Mesothelial cell of epicardium (in vitro differentiated cells): ENCODE results near the gene LGALS4. TPM values are rescaled to one million over a fixed set of nuclear protein-coding genes. Genes with fewer than 3 reads are reported as not detected.

ENCODE experiments used
- DNase-seq, 2 experiments: peaks; one replicate each; pipeline ENCODE4 v3.0.0; 2021; ENCODE audit warnings: low spot score in 2 of 2; ENCODE audit not compliant: unreplicated experiment in 2 of 2
- H3K27ac Mint-ChIP-seq: 2 replicates; pipeline ENCODE4 v1.8.0; 2021; ENCODE audit warnings: mixed read lengths
- H3K27me3 Mint-ChIP-seq: 2 replicates; pipeline ENCODE4 v1.8.0; 2021; ENCODE audit warnings: low read depth, mixed read lengths
- H3K36me3 Mint-ChIP-seq: 2 replicates; pipeline ENCODE4 v1.8.0; 2021; ENCODE audit warnings: mixed read lengths
- H3K4me1 Mint-ChIP-seq: 2 replicates; pipeline ENCODE4 v1.8.0; 2021; ENCODE audit warnings: mixed read lengths
- H3K4me3 Mint-ChIP-seq: 2 replicates; pipeline ENCODE4 v1.8.0; 2021; ENCODE audit warnings: mild to moderate bottlenecking, moderate library complexity, mixed read lengths
- H3K9me3 Mint-ChIP-seq: 2 replicates; pipeline ENCODE4 v1.8.0; 2021; ENCODE audit warnings: mixed read lengths
- CTCF ChIP-seq: fragments of 200-600 bp; sonication (generic); IDR thresholded peaks from one replicate; pipeline ENCODE4 v1.5.0; 2021; ENCODE audit warnings: antibody characterized with exemption; ENCODE audit not compliant: unreplicated experiment
- total RNA-seq: library from RNA; stranded (reverse); gene quantifications from 3 replicates; pipeline ENCODE4 v1.2.1, GENCODE V29; 2021

Gene LGALS4
- total RNA-seq, 1 donor from 2014 or later: 1.6 TPM

- Mint-ChIP-seq H3K9me3 (peaks cover 3% of the 10 kb centered on the region), H3K27me3 (no peaks in the 10 kb centered on the region), H3K4me1 (peaks cover 36% of the 10 kb centered on the region), H3K27ac (peak overlapping the region; percentile 97), H3K36me3 (peaks cover 3% of the 10 kb centered on the region), H3K4me3 (peak overlapping the region; percentile 84)
- DNase-seq: peak in 1 of 2 experiments; percentile 64
- TF ChIP-seq CTCF: no peak
Observed at GRCh38 chr19:38852231-38853044, 39.7 kb upstream of the LGALS4 start.

- peaks cover 2% of the 10 kb centered on the region for H3K9me3 Mint-ChIP-seq
- DNase-seq: peak; percentile 89 to 93
Observed at GRCh38 chr19:38851622-38852230, 39.0 kb upstream of the LGALS4 start.

GRCh38 chr19:38850976-38851621, 38.4 kb upstream of the LGALS4 start:
- Mint-ChIP-seq H3K36me3 (peaks cover 1% of the 10 kb centered on the region), H3K4me1 (peaks cover 41% of the 10 kb centered on the region), H3K9me3 (no peaks in the 10 kb centered on the region), H3K4me3 (peak overlapping the region; percentile 88), H3K27me3 (no peaks in the 10 kb centered on the region), H3K27ac (peak overlapping the region; percentile 99)
- DNase-seq: peak in 1 of 2 experiments; percentile 62
- no peak for TF ChIP-seq CTCF

More at GRCh38 chr19:38851622-38852230, 39.0 kb upstream of the LGALS4 start:
- Mint-ChIP-seq H3K4me3 (peak overlapping the region; percentile 88), H3K27ac (peak overlapping the region; percentile 99), H3K4me1 (peaks cover 41% of the 10 kb centered on the region), H3K27me3 (no peaks in the 10 kb centered on the region), H3K36me3 (peaks cover 2% of the 10 kb centered on the region)
- TF ChIP-seq CTCF: no peak

GRCh38 chr19:38850436-38850975, 37.8 kb upstream of the LGALS4 start:
- peak overlapping the region; percentile 99 for H3K27ac Mint-ChIP-seq
- peaks cover 7% of the 10 kb centered on the region for H3K36me3 Mint-ChIP-seq
- no peak for TF ChIP-seq CTCF

GRCh38 chr19:38849860-38850435, 37.2 kb upstream of the LGALS4 start, which contains the start of gene HNRNPL:
Gene HNRNPL, minus strand, starts transcription at chr19:38849986. Its CDS starts 20 bp downstream, at chr19:38849966.
- peak within 1 kb of the TSS; percentile 99 for H3K27ac Mint-ChIP-seq
- peak within 1 kb of the TSS; percentile 88 for H3K4me3 Mint-ChIP-seq
- no peaks in the 10 kb centered on the region for H3K9me3 Mint-ChIP-seq
- H3K36me3 Mint-ChIP-seq: peaks cover 10% of the 10 kb centered on the region
- peaks cover 41% of the 10 kb centered on the region for H3K4me1 Mint-ChIP-seq
- H3K27me3 Mint-ChIP-seq: no peaks in the 10 kb centered on the region
- TF ChIP-seq CTCF: peak; percentile 81
- peak; percentile 99 to 100 for DNase-seq

More at GRCh38 chr19:38850436-38850975, 37.8 kb upstream of the LGALS4 start:
- no peaks in the 10 kb centered on the region for H3K27me3 Mint-ChIP-seq
- H3K4me3 Mint-ChIP-seq: peak overlapping the region; percentile 88
- peak in 1 of 2 experiments; percentile 99 for DNase-seq
- peaks cover 41% of the 10 kb centered on the region for H3K4me1 Mint-ChIP-seq
- no peaks in the 10 kb centered on the region for H3K9me3 Mint-ChIP-seq
